HPDE6-E6E7 (cell line): ENCODE results near the gene ZBTB7C.

Source experiments
- DNase-seq: peaks from one replicate; pipeline ENCODE4 v3.0.0; 2011; ENCODE audit warnings: missing footprints; ENCODE audit errors: extremely low spot score

The ZBTB7C gene

GRCh38 chr18:47999801-48000248 is 409.4 kb downstream of the ZBTB7C start:
- DNase-seq = no peak

GRCh38 chr18:47997338-47997780 is 411.8 kb downstream of the ZBTB7C start:
- no peak for DNase-seq

GRCh38 chr18:47996091-47996541 is 413.1 kb downstream of the ZBTB7C start:
- DNase-seq = no peak

- no peak for DNase-seq
Measured at GRCh38 chr18:47995654-47996053, 413.5 kb downstream of the ZBTB7C start.

- DNase-seq = no peak
Measured at GRCh38 chr18:47993409-47993808, 415.8 kb downstream of the ZBTB7C start.

GRCh38 chr18:47992976-47993375 is 416.2 kb downstream of the ZBTB7C start:
- no peak for DNase-seq

GRCh38 chr18:47992266-47992665 is 416.9 kb downstream of the ZBTB7C start:
- no peak for DNase-seq

GRCh38 chr18:47990981-47991380 is 418.2 kb downstream of the ZBTB7C start:
- DNase-seq = no peak

- no peak for DNase-seq
Measured at GRCh38 chr18:47987388-47987699, 421.8 kb downstream of the ZBTB7C start.

- DNase-seq = no peak
Measured at GRCh38 chr18:47986620-47987387, 422.4 kb downstream of the ZBTB7C start.

GRCh38 chr18:47985866-47986265 is 423.3 kb downstream of the ZBTB7C start:
- DNase-seq = no peak

GRCh38 chr18:47984991-47985390 is 424.2 kb downstream of the ZBTB7C start:
- DNase-seq = no peak

- no peak for DNase-seq
Measured at GRCh38 chr18:47983946-47984345, 425.2 kb downstream of the ZBTB7C start.

GRCh38 chr18:47983055-47983454 is 426.1 kb downstream of the ZBTB7C start:
- no peak for DNase-seq

- DNase-seq = no peak
Measured at GRCh38 chr18:47981830-47982229, 427.4 kb downstream of the ZBTB7C start.

- DNase-seq = no peak
Measured at GRCh38 chr18:47981320-47981719, 427.9 kb downstream of the ZBTB7C start.

- no peak for DNase-seq
Measured at GRCh38 chr18:47979611-47980200, 429.5 kb downstream of the ZBTB7C start.

GRCh38 chr18:47978603-47979002 is 430.6 kb downstream of the ZBTB7C start:
- DNase-seq = no peak

GRCh38 chr18:47978141-47978540 is 431.0 kb downstream of the ZBTB7C start:
- DNase-seq = no peak
